Right lung (tissue), 10 donors: ENCODE measurements around the gene TMEM191C. TPM values are rescaled to one million over a fixed set of nuclear protein-coding genes. Genes with fewer than 3 reads are reported as not detected.
"Not testable (repeated sequence)": the region's sequence is repeated elsewhere in the genome, so short reads cannot be mapped to it uniquely, and the experiment has no call there.

Source experiments
- DNase-seq, 2 donors: peaks; one replicate each; pipeline ENCODE4 v3.0.0-alpha.2; 2013
- long read RNA-seq, 8 donors: transcript quantifications; one replicate each; lab custom pipeline, GENCODE V29; 2026
- polyA plus RNA-seq, 5 donors: library from polyadenylated mRNA; unstranded; fragments of 120-200 nt; gene quantifications; one replicate each; pipeline versions ENCODE4 v1.2.1 to v1.2.3, GENCODE V29; 2013; ENCODE audit warnings: inconsistent platforms in 1 of 5, low replicate concordance in 1 of 5; ENCODE audit not compliant: insufficient read length in 5 of 5, insufficient read depth in 1 of 5

TMEM191C gene
- 1 to 10 TPM; 1.2 to 3.0 (median 1.9) TPM for polyA plus RNA-seq
- long read RNA-seq, donor 1, result 0 reads
- long read RNA-seq, donor 2, partial matches to known transcripts, result 18 of 18 reads
- long read RNA-seq, donor 2, other reads (novel, unspliced or antisense), result 0 of 18 reads
- long read RNA-seq, donor 3, result 0 reads
- long read RNA-seq, donor 4, result 0 reads
- long read RNA-seq, donor 5, partial matches to known transcripts, result 17 of 17 reads
- long read RNA-seq, donor 5, other reads (novel, unspliced or antisense), result 0 of 17 reads
- long read RNA-seq, donor 6, result 0 reads
- long read RNA-seq, donor 7, partial matches to known transcripts, result 40 of 41 reads
- long read RNA-seq, donor 7, other reads (novel, unspliced or antisense), result 0 of 41 reads
- long read RNA-seq, donor 8, result 0 reads

DNA sequence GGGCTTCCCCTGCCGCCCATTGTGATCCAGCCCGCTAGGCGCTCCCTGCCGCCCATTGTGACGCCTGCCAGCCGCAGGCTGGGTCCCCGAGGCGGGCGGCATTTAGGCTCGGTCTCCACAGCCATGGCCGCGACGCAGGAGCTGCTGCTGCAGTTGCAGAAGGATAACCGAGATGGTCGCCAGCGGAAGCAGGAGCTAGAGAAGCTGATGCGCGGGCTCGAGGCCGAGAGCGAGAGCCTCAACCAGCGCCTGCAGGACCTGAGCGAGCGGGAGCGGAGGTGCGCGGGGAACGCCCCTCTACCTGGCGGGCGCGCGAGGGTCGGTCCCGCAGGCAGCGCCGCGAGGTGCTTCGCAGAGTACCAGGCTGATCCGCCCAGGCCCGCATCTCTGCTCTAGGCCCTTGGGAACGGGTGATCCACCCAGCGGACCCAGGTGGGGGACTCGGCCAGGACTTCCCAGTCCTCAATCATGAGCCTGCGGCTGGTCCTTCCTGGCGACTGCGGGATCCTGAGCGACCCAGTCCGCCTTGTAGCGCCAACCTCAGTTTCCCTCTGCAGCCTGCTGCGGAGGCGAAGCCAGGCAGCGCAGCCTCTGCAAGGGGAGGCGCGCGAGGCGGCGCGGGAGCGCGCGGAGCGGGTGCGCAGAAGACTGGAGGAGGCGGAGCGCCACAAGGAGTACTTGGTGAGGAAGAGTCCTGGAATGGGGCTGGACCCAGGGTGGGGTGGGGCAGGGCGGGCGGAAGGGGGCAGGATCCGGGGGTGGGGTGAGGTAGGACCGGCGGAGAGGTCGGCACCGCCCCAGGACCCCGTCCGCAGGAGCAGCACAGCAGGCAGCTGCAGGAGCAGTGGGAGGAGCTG, at the start of gene TMEM191C:
Gene TMEM191C, plus strand, starts transcription at position 51 of the 857 bp plus-strand sequence. Its CDS starts 73 bp downstream, at position 124.
- DNase-seq, result not testable (repeated sequence)

DNA sequence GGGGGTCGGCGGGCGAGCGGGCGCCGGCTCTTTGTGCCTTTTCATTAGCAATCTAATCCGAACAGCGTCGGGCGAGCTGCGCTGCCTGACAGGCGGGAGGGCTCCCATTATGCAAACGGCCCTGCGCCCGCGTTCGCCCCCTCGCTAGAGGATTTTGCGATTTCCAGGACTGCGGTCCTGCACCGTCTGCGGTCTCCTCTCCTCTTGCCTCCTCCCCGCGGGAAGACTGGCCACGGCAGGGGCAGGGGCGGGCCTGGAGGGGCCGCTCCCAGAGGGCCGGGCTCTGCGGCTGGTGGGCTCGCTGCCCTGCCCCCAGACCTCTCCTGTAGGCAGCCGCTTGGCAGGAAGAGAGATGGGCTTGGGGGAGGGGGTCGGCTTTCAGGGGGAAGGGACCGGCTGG, 49.3 kb upstream of the TMEM191C start:
- DNase-seq, result not testable (repeated sequence)

DNA sequence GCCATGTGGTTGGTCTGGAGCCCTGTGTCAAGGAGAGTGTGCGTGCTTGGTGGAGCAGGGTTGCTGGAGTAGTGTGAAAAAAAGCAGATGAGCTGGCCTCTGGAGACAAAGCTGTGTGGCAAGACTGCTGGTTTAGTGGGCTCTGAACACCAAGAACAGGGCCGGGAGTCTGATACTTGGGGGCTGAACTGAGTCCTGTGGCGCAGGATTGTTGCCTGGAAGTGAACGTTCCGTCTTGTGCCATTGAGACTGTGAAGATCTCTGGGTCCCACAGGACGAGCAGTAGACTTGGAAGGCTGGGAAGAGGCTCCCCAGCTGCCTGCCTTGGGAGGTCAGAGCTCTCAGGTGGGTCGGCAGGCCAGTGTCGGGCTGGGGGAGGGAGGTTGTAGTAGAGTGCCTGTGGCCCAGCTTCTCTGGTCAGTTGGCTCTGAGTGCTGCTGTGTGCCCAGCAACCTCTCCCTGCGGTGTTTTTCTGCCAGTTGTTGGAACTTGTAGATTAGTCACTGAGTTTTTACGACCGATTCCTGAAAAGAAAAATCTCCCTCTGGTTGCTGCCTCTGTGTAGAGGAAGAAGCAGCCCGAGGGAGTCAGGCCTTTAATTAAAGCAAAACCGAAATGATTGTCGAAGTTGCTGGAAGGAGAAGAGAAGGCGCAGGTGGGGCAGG, 48.1 kb upstream of the TMEM191C start:
- DNase-seq, result not testable (repeated sequence)

DNA sequence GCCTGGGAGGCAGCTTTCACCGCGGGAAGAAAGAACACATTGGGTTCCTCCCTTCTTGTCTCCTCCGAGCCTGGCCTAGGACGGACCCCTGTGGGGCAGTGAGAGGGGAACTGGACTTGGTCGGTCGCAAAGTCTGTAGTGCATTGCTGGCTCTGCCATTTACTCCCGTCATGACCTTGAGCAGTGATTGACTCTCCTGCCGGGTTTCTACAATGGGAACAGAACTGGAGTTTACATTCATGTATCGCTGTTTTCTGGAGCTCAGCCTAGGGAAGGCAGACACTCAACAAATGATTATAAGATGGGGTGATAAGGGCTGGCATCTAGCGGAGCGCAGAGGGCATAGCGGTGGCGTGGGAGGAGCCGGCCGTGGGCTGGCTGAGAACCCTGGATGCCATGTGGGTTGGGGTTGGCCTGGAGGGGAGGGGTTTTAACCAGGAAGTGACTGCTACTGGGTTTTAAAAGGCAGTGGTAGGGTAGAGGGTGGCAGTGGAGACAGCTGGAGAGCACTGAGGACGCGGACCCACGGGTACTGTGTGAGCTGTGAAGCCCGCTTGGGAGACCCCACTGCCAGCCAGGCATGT, 46.9 kb upstream of the TMEM191C start:
- DNase-seq, result not testable (repeated sequence)

DNA sequence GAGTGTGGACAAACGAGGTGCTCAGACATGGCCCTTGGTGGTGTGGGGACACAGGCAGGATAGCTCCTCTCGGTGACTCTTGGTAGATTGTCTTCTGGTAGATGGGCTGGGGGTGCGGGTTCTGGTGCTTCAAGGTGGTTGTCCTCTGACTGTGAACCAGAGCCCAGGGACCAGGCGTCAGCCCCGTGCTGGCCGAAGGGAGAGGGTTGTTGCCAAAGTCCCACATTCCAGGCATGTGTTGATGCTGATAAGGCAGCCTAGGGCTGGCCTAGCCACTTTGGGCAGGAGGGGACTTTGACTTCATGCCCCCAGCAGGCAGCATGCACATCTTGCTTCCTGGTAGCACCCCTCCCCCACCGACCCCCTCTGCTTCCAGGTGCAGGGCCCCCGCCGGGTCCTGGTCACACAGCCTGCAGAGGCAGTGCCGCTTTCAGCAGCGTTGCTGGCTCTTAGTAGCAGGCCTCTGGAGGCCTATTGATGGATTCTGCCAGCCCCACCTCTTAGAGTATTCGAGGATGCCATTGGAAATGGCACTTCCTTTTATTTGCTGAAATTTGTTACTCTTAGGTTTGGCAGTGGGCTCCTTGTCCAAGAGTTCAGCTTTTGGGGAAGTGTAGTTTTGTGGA, 43.0 kb upstream of the TMEM191C start:
- not testable (repeated sequence) for DNase-seq

DNA sequence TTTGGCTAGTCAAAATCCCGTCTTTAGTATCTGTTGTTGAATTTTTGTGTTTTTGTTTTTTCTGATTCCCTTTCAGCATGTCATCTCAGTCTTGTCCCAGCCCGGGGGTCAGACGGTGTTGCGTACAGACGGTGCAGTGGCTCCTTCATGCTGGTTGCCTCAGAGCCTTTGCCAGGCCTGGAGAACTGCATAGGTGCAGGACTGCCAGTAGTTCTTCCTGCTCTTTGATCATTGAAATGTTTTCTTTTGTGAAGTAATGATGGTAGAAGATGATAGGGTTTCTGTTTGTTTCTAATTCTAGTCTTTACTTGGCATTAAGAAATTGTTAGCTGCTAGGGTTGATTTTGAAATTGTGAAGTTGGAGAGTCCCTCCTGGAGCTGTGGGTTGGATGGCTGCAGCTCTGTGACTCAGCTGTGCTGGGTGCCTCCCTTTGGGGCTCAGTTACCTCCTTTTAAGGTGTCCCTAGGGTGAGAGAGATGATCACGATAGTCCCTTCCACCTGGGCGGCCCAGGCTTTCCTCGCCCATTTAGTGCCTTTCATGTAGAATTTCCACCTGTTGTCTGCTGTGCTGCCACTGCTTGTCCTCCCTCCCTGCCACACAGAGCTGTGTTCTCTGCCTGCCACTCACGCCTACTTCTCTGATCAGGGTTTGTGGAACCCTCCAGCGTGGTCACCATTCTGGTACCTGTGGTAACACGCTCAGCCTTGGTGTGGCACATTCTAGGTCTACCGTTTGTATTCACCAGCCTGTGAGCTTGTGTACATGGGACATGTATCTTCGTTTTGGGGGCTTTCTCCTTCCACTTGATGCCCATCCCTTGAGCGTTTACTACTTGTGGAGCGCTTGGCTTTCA, 32.6 kb upstream of the TMEM191C start:
- DNase-seq, result not testable (repeated sequence)

DNA sequence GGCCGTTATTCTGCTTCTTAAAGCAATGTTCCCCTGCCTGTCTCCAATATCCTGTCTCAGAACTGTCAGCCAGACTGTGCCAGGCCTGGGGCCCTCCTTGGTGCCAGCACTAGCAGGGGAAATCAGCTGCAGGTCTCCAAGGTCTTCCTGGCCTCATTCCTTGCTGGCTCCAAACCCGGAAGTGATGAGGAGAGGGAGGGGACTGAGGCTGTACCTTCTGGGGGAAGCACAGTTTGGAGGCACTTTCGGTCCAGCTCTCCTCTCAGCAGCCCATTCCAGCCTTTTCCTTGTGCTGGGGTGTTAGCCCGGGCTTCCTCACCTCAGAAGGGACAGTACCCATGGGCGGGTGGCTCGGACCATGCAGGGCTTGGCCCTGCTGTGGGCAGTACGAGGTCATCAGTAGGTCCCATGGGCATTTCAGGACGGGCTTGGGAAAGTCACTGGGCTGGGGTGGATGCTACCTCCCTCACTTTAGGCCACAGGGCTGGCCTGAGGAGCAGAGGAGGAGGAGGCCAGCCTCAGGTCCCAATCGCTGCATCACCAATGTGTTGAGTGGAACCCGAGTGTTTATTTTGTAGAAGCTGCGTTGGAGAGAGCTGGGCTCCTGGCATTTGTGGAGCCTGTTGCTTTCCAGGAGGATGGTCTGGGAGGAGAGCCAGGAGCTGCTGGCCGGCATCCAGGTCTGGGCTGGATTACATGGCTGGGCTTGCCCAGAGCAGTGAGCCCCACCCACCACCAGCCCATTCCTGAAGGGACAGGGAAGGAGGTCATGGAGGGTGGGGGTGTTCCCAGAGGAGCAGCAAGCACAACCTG, 31.0 kb upstream of the TMEM191C start:
- not testable (repeated sequence) for DNase-seq

DNA sequence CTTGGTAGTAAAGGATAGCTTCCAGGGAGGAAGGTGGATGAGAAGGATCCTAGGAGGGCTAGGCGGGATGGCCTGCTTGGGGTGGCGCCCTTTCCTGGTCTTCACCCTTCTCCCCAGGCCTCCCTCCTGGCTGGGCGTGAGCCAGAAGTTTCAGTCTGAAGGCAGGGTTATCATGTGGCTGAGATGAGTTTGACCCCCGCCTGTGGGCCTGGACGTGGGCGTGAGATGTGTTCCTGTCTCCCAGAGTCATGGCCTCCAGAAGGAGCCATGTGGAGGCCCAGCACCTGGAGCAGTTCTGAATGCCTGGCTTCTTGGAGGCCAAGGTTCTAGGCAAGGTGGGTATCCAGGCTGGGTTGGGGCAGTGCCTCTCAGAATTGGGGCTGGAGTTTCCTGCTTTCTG, 29.2 kb upstream of the TMEM191C start:
- not testable (repeated sequence) for DNase-seq

DNA sequence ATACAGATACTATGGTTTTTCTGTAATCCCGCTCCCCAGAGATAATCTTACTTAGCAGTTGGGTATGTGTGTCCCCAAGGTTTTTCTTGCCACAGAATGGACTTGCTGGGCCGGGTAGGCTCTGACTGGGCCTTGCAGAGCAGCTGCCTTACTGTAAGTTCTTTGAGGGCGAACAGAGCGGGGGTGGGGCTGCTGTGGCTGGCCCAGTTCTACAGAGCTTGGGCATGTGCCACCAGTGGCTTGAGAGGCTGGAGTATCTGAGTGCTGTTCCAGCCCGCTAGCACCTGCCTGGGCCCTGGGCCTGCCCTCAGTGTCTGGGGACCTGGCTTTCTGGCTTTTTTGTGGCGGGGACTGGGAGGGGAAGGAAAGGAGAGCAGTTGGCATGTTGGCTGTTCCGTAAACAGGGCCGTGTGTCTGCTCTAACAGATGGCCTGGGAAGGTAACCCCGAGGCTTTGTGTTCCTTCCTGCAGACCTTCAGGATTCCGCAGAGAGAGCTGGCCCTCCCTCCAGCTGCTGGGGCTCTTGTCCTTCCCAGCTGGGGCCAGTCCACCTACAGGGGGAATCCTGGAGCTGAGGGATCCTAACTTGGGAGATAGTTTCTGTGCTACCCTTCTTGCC, 27.1 kb upstream of the TMEM191C start:
- not testable (repeated sequence) for DNase-seq

DNA sequence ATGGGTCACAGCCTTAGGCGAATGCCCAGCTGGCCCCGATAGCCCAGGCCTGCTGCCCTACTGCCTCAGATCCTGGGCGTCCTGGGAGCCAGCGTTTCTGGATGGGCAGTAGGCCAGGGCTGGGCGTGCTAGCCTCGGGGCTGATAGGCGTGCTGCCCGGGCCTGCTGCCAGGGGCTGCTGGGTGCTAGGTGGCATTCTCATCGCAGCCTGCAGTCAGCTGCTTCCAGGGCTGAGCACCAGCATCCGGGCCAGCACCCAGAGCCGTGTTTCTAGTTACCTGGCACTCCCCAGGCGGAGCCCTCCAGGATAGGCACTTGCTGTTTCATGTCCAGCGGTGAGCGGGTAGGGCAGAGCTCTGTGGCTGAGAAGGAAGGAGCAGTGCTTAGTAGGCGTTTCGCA, 26.5 kb upstream of the TMEM191C start:
- DNase-seq, result not testable (repeated sequence)

DNA sequence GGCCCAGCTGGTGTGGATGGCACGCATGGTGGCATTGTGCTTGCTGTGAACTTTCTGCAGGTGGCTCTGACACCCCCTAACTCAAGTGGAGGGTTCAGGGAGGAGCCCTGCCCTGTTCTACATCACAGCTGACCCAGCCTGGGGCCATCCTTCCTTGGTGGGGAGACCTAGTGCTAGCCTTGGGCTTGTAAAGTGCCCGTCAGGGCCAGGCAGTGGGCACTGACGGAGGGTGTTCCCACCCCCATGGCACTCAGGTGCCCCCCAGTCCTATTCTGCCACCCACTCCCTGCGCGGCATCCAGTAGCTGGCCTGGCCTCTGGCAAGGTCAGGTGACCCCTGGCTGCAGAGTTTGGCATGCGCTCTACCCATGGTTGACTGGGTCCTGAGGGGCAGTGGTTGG, 26.0 kb upstream of the TMEM191C start:
- DNase-seq, result not testable (repeated sequence)

DNA sequence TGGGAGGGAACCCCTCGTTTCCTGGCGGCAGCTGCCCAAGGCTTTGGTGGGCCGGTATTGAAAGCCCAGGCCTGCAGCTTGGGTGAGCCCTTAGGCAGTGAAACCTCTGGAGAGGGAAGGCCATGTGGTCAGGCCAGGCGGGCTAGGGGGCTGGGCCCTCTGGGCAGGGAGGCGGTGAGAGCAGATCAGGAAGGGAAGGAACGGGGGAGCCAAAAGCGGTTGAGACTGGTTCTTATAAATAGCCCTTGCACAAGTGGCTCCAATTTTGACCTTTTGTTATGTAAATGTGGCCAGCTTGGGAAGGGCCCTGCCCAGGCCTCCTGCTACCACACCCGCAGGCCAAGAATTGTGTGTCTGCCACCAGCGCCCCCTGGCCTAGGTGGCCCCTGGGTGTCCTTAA, 25.1 kb upstream of the TMEM191C start:
- not testable (repeated sequence) for DNase-seq

DNA sequence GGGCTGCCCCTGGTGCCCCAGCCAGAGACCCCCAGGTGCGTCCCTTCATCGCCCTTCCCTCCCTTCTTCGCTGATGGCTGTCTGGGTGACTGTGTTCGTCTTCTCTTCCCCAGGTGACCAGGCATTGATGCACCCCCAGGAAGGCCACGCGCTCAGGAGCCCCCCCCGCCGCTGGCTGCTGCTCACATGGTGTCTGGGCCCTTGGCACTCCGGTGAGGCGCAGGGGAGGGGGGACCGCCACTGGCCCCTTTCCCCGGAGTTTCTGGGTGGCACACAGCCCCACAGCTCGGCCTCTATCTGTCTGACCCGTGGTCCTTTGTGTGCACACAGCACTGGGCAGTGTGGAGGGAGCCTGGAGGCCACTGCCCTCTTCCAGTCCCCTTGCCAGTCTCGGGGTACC, 24.5 kb upstream of the TMEM191C start:
- not testable (repeated sequence) for DNase-seq

DNA sequence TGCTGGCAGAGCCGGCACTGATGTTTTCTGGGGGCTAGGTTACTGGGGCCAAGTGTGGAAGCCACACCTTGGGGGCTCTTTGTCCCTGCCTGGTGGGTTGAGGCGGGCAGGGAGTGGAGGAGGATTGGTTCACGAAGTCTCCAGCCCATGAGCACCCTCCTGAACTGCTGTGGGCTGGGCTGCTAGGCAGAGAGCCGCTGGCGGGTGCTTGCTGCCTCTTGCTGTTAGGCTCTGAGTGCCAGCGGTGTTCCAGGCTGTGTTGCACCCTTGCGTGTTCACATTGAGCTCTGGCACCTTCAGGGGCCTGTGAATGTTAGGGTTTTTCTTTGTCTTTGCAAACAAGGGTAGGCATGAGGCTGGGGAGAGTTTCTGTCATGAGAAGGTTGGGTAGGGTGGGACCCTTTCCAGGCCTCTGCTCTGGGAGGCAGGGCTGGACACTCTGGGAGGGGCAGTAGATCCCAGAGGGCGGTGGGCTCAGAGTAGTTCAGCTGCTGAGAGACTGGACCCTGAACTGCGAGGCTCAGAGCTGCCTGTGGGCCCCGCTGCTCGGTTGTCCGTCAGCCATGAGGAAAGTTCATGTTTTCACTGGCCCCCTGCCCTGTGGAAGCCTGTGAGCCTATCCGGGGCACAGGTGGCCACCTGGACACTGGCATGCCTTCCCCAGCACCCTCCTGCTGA, 24.0 kb upstream of the TMEM191C start:
- DNase-seq, result no peak

DNA sequence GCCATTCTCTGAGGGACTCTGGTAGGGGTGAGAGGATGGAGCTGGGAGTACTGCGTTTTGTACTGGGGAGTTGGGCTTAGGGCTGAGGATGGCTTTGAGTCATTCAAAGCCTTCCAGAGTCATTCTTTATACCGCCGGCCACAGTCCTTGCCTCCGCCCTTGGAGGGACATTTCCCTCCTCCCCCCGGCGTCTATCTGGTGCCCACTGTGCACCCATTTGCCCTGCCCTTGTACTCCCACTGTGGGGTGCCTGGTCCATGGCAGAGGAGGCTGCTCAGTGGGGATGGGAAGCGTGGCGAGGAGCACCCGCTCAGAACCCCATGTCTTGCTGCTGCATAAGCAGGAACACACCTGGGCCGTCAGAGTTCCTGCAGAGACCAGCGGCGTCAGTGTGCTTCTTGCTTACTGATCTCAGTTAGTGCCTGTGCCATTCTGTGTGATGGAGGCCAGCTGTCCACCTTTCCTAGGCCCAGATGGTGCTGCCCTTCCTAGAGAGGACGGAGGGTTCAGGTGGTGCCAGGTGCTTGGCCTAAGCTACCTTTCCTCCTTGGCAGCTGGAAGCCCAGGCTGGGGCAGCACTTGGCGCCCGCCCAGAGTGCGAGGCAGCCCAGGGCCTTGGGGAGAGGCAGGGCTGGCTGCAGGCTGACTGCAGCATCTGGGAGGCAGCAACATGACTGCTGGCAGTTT, 23.3 kb upstream of the TMEM191C start:
- no peak for DNase-seq

DNA sequence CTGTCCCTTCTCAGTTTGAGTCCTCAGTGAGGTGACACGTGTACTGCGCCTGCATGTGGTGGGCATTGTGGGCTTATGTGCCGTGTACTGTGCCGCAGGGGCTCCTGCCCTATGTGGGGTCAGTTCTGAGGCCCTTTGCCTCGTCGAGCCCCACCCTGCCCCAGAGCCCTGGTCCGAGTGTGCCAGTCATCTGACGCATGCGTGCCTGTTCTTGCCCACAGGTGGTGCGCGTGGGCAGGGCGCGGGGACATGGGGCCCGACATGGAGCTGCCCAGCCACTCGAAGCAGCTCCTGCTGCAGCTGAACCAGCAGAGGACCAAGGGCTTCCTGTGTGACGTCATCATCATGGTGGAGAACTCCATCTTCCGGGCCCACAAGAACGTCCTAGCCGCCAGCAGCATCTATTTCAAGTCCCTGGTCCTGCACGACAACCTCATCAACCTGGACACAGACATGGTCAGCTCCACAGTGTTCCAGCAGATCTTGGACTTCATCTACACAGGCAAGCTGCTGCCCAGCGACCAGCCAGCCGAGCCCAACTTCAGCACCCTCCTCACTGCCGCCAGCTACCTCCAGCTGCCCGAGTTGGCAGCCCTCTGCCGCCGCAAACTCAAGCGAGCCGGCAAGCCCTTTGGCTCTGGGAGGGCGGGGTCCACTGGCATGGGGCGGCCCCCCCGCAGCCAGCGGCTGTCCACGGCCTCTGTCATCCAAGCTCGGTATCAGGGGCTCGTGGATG, 22.3 kb upstream of the TMEM191C start:
- DNase-seq, result no peak
